GM12801 (cell line): ENCODE results near the gene TMCC2.

Experiments
- TF ChIP-seq, protein P1 (sequence below): IDR thresholded peaks from one replicate; pipeline ENCODE4 v1.5.1; 2011; ENCODE audit warnings: control low read depth; ENCODE audit not compliant: insufficient read length; ENCODE audit errors: extremely low read depth

The TMCC2 gene

DNA sequence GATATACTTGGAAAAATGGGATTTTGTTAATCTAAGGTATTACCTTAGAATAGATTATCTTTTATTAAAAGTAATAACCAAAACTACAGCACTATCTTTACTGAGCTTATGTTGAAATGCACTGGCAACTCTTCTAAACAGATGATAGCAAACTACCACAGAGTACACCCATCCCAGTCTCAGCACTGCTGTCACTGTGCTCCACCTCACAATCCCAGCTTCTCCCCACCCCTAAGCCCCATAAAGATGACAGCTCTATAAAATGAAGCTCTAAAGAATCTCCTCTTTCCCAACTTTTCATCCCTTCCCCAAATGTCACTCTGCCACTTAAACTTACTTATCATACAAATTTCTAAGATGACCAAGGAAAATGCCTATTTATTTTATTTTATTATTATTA, 22.7 kb upstream of the TMCC2 start:
- TF ChIP-seq, protein P1, sequence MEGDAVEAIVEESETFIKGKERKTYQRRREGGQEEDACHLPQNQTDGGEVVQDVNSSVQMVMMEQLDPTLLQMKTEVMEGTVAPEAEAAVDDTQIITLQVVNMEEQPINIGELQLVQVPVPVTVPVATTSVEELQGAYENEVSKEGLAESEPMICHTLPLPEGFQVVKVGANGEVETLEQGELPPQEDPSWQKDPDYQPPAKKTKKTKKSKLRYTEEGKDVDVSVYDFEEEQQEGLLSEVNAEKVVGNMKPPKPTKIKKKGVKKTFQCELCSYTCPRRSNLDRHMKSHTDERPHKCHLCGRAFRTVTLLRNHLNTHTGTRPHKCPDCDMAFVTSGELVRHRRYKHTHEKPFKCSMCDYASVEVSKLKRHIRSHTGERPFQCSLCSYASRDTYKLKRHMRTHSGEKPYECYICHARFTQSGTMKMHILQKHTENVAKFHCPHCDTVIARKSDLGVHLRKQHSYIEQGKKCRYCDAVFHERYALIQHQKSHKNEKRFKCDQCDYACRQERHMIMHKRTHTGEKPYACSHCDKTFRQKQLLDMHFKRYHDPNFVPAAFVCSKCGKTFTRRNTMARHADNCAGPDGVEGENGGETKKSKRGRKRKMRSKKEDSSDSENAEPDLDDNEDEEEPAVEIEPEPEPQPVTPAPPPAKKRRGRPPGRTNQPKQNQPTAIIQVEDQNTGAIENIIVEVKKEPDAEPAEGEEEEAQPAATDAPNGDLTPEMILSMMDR: no peak

DNA sequence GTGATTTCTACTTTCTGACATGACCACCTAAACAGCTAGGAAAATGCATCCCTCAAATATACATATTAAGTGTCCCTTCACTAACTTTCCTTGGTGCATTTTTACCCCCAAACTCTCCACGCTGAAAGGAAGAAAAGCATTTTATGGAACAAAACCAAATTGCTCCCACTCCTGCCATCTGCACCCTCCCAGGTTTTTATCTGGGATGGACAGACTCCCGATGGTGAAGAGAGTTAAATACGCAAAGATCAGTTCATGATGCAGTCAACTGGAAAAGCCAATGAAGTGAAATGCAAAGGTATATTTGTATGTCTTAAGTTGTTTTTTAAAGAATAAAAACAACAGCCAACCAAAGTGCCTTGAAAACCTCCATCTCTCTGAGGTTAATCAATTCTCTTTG, 18.9 kb upstream of the TMCC2 start:
- TF ChIP-seq, protein P1: no peak

DNA sequence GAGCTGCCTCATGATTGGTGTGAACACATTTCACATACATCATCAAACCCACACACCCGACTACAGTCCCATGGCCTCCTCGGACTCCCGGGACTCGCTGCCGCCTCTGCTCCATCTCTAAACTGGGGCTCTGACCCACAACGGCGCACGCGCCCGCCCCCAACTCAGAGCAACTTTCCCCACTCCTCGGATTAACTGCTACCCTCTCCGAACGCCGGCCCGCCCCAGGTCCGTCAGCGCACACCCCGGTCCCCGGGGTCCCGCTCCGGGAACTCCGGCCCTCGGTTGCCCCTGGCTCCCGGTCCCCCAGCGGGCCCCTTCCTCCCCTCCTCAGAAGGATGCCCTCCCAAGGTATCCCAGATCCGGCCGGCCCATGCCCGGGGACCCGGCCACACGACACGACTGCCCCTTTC, 17.0 kb upstream of the TMCC2 start:
- TF ChIP-seq, protein P1: no peak

DNA sequence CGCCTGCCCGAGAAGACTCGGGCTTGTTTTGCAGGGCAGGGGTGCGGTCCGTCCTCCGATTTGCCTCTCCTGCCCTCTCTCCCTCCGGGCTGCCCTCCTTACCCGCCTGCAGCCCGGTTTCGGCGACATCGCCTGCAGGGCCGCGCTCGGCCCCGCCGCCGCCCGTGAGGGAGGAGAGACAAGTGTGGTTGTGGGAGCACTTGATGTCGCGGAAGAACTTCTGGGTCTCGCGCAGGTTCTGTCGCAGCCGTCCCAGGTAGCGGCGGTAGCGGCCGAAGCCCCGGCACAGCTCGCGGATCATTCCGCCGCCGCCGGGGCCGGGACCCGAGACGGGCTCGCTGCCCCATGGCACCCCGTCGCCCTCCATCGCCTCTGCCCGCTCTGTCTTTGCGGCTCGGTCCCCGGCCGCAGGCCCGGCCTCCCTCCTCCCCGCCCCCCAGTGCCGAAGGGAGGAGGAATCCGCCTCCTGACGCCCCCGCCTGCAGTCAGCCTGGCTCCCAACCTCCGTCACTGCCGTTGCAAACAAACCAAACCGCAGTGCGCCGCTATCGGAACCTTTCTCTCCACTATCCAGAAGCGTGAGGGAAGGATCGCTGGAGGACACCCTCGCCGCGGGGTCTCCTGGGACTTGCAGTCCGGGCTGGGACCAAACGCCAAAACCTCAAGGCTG, 16.4 kb upstream of the TMCC2 start, which contains the start of gene DSTYK:
DSTYK (minus strand) TSS at position 534 of the 670 bp plus-strand sequence; CDS start at position 367, 167 bp downstream.
- TF ChIP-seq, protein P1: no peak

DNA sequence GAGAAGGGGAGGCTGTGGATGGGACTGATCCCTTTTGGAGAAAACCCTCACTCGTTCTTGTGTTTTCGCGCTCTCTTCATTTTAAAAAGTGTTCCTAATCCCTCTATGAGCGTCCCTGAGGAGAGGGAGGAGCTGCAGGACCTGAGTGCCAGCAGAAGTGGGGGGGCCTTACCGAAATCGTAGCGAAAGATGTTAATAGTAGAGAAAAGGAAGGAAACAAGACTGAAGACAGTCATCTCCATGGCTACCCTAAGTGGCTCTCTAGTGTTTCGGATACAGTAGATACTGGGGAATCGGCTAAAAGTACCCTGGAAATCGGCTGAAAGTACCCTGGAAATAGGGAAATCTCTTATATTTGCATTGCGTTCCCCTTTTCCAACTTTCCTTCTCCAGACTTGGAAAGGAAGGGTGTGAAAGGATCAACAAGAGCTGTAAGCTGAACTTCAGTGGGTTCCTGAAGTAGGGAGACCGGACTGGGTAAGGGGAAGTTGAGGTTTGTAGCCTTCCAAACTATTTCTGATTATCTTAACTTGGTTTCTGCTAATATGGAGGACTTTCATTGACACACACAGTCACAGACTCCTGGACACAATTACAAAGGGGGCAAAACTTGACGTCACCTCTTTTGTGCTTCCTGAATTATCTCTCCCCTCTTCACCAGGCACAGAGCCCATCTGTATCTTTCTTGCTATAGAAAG, 15.8 kb upstream of the TMCC2 start:
- TF ChIP-seq, protein P1: no peak

DNA sequence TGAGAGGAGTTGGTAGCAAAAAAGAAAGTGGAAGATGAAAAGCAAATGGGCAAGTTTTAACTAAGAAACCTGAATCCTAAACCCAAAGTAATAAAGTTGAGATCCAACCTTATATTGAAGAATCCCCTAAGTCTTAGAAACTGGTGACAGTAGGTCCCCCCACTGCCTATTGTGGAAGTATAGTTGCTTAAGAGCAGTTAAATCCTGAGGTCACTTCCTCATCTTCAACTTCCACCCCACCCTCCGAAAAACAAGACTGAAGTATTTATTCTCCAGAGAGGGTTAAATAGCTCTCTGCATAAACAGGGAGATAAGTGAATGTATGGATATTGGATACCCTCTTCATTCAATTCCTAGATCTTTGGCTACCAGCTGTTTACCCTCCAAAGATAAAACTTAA, 13.0 kb upstream of the TMCC2 start:
- TF ChIP-seq, protein P1: no peak

DNA sequence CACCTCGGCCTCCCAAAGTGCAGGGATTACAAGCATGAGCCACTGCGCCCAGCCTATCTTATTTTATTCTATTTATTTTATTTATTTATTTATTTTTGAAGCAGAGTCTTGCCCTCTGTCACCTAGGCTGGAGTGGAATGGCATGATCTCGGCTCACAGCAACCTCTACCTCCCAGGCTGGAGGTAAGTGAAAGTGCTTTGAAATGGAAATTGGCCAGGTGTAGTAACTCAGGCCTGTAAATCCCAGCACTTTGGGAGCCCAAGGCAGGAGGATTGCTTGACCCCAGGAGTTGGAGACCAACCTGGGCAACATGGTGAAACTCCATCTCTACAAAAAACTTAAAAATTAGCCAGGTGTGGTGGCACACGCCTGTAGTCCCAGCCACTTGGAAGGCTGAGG, 11.2 kb upstream of the TMCC2 start:
- TF ChIP-seq, protein P1: no peak
